NCI-H2227 (cell line): Measurements from ENCODE around the gene ABLIM2.

Experiments
- DNase-seq: peaks from one replicate; lab custom pipeline; 2025; ENCODE audit not compliant: unreplicated experiment; lab: John Stamatoyannopoulos, UW

Gene ABLIM2

GRCh38 chr4:8087921-8088495, 70.6 kb downstream of the ABLIM2 start:
- DNase-seq = no peak

GRCh38 chr4:8086783-8087445, 71.7 kb downstream of the ABLIM2 start:
- DNase-seq = no peak

GRCh38 chr4:8085491-8086117, 73.0 kb downstream of the ABLIM2 start:
- DNase-seq = no peak

- DNase-seq = no peak
Observed at GRCh38 chr4:8084712-8085490, 73.7 kb downstream of the ABLIM2 start.

- DNase-seq = no peak
Observed at GRCh38 chr4:8084031-8084660, 74.5 kb downstream of the ABLIM2 start.

- no peak for DNase-seq
Observed at GRCh38 chr4:8083086-8083825, 75.4 kb downstream of the ABLIM2 start.

- no peak for DNase-seq
Observed at GRCh38 chr4:8082517-8083055, 76.0 kb downstream of the ABLIM2 start.

GRCh38 chr4:8081621-8082516, 76.7 kb downstream of the ABLIM2 start:
- DNase-seq = no peak

- DNase-seq = no peak
Observed at GRCh38 chr4:8081171-8081570, 77.4 kb downstream of the ABLIM2 start.

GRCh38 chr4:8080754-8081065, 77.9 kb downstream of the ABLIM2 start:
- DNase-seq = no peak

- no peak for DNase-seq
Observed at GRCh38 chr4:8079916-8080753, 78.5 kb downstream of the ABLIM2 start.

GRCh38 chr4:8079031-8079885, 79.4 kb downstream of the ABLIM2 start:
- peak; percentile 63 for DNase-seq

GRCh38 chr4:8078610-8079015, 80.0 kb downstream of the ABLIM2 start:
- no peak for DNase-seq

- no peak for DNase-seq
Observed at GRCh38 chr4:8078109-8078494, 80.5 kb downstream of the ABLIM2 start.

- no peak for DNase-seq
Observed at GRCh38 chr4:8077181-8078108, 81.2 kb downstream of the ABLIM2 start.

GRCh38 chr4:8076023-8076422, 82.6 kb downstream of the ABLIM2 start:
- DNase-seq = no peak
